HepG2 (cell line): ENCODE data around the gene MCRIP2. TPM values are rescaled to one million over a fixed set of nuclear protein-coding genes. Genes with fewer than 3 reads are reported as not detected.

Experiments used
- ATAC-seq: fragments of 200-7000 bp; cut with Tn5 transposase; 3 replicates; pipeline ENCODE4 v1.9.1; 2020; ENCODE audit warnings: mild to moderate bottlenecking, moderate library complexity
- BruUV-seq: library from RNA; stranded (reverse); fragments of 400-500 nt; replicated peaks from 2 replicates; lab custom pipeline; 2021; lab: Mats Ljungman, UMichigan
- CTCF ChIA-PET: fragments of 300-600 bp; formaldehyde crosslinking; extraction: SDS; loops from one replicate; lab custom pipeline; 2021; ENCODE audit warnings: low total read pairs, inconsistent platforms, low intra/inter-chr PET ratio; lab: Yijun Ruan, JAX
- POLR2A ChIA-PET: fragments of 350-600 bp; sonication (Branson Sonifier 250); formaldehyde crosslinking; loops from one replicate; lab custom pipeline; 2020; ENCODE audit warnings: antibody characterized with exemption, inconsistent platforms; lab: Yijun Ruan, JAX
- DNase-seq: peaks from one replicate; pipeline ENCODE4 v3.0.0-alpha.2; 2015; ENCODE audit warnings: low spot score
- FAIRE-seq: peaks from 3 replicates; lab custom pipeline; 2011; peaks lifted over from hg19 to GRCh38; lab: Jason Lieb, UNC
- H2AFZ ChIP-seq: one replicate; pipeline ENCODE4 v1.6.1; 2011; ENCODE audit warnings: low read length, inconsistent platforms
- H3K27ac ChIP-seq: fragments of 300-600 bp; 3 replicates; pipeline ENCODE4 v1.8.0; 2011; ENCODE audit warnings: mixed run types, mild to moderate bottlenecking, mixed read lengths, low read length, inconsistent platforms; ENCODE audit not compliant: insufficient read depth; ENCODE audit errors: extremely low read length
- H3K27me3 ChIP-seq, 2 experiments: fragments of 200-600 bp in 1 of 2; 2 replicates in 1 of 2; 3 replicates in 1 of 2; pipeline versions ENCODE4 v1.6.0 to v1.8.0; 2011; ENCODE audit warnings: low read length in 2 of 2, mild to moderate bottlenecking in 2 of 2, moderate library complexity in 2 of 2, inconsistent platforms in 1 of 2; ENCODE audit not compliant: insufficient read depth in 2 of 2, control insufficient read depth in 1 of 2
- H3K36me3 ChIP-seq, 2 experiments: fragments of 200-600 bp in 1 of 2; replicated peaks in 1 of 2; 2 replicates in 1 of 2; 3 replicates in 1 of 2; pipeline versions ENCODE4 v1.5.1 to v1.8.0; 2011; ENCODE audit warnings: low read length in 2 of 2, inconsistent platforms in 1 of 2; ENCODE audit not compliant: insufficient read depth in 2 of 2, control insufficient read depth in 1 of 2
- H3K4me1 ChIP-seq: 2 replicates; pipeline ENCODE4 v1.5.1; 2012; ENCODE audit warnings: low read length, inconsistent platforms; ENCODE audit not compliant: insufficient read depth
- H3K4me2 ChIP-seq: 2 replicates; pipeline ENCODE4 v1.6.0; 2011; ENCODE audit warnings: low read depth, low read length, inconsistent platforms
- H3K4me3 ChIP-seq, 3 experiments: fragments of 200-600 bp in 1 of 3; sonication (generic), shearing (Covaris generic) in 1 of 3; replicated peaks in 1 of 3; 2 replicates each; pipeline ENCODE4 v1.5.1; 2011 to 2016; ENCODE audit warnings: low read length in 3 of 3, inconsistent platforms in 2 of 3, low read depth in 2 of 3, mild to moderate bottlenecking in 2 of 3, control low read depth in 1 of 3, mixed read lengths in 1 of 3; ENCODE audit not compliant: insufficient read depth in 1 of 3
- H3K79me2 ChIP-seq: one replicate; pipeline ENCODE4 v1.6.1; 2011; ENCODE audit warnings: low read length, inconsistent platforms; ENCODE audit not compliant: insufficient read depth
- H3K9ac ChIP-seq: 2 replicates; pipeline ENCODE4 v1.6.0; 2011; ENCODE audit warnings: mild to moderate bottlenecking, low read depth, low read length, inconsistent platforms; ENCODE audit not compliant: insufficient read depth
- H3K9me3 ChIP-seq: 2 replicates; pipeline ENCODE4 v1.5.1; 2012; ENCODE audit warnings: mild to moderate bottlenecking, low read length
- H4K20me1 ChIP-seq: 2 replicates; pipeline ENCODE4 v1.6.0; 2011; ENCODE audit warnings: inconsistent platforms, mild to moderate bottlenecking, low read length, moderate library complexity; ENCODE audit not compliant: insufficient read depth
- ARNT2 ChIP-seq: sonication (generic); formaldehyde crosslinking; IDR thresholded peaks from 2 replicates; pipeline ENCODE4 v1.8.0; 2022; ENCODE audit warnings: mild to moderate bottlenecking, low read depth, missing genetic modification reagents, moderate library complexity
- CENPX ChIP-seq: sonication (generic); formaldehyde crosslinking; IDR thresholded peaks from 2 replicates; pipeline ENCODE4 v1.9.0; 2021; ENCODE audit warnings: mild to moderate bottlenecking, missing genetic modification reagents, moderate library complexity
- MIER3 ChIP-seq: IDR thresholded peaks from 2 replicates; pipeline ENCODE4 v1.6.1; 2016; ENCODE audit warnings: missing compliant biosample characterization, borderline replicate concordance
- NR0B2 ChIP-seq: sonication (generic); formaldehyde crosslinking; IDR thresholded peaks from 2 replicates; pipeline ENCODE4 v1.4.0; 2020; ENCODE audit warnings: mild to moderate bottlenecking, missing genetic modification reagents
- SALL1 ChIP-seq: sonication (generic); formaldehyde crosslinking; IDR thresholded peaks from 2 replicates; pipeline ENCODE4 v1.8.0; 2022; ENCODE audit warnings: mild to moderate bottlenecking, missing genetic modification reagents
- ZNF121 ChIP-seq: sonication (generic); formaldehyde crosslinking; IDR thresholded peaks from 2 replicates; pipeline ENCODE4 v1.5.0; 2020; ENCODE audit warnings: mild to moderate bottlenecking, missing genetic modification reagents
- ZNF274 ChIP-seq: sonication (generic); formaldehyde crosslinking; IDR thresholded peaks from 2 replicates; pipeline ENCODE4 v1.5.1; 2020; ENCODE audit warnings: mild to moderate bottlenecking, missing genetic modification reagents
- ZNF430 ChIP-seq: sonication (generic); formaldehyde crosslinking; IDR thresholded peaks from 2 replicates; pipeline ENCODE4 v1.9.0; 2021; ENCODE audit warnings: mild to moderate bottlenecking, missing genetic modification reagents
- ZNF749 ChIP-seq: sonication (generic); formaldehyde crosslinking; IDR thresholded peaks from 2 replicates; pipeline ENCODE4 v1.8.0; 2022; ENCODE audit warnings: mild to moderate bottlenecking, missing genetic modification reagents, moderate library complexity, borderline replicate concordance
- WGBS: methylation state at CpG from one replicate; pipeline ENCODE4 v1.1.6; 2017; ENCODE audit warnings: low lambda C conversion rate; 5-methylcytosine and 5-hydroxymethylcytosine counted together
- in situ Hi-C: cut with HindIII; loops from 2 replicates; pipeline ENCODE4 v1.10.0; 2017; ENCODE audit warnings: low pct_unique_long_range_greater_than_20kb; ENCODE audit not compliant: extremely low pct_ligation_motif_present
- intact Hi-C: fragments of 100-400 bp; cut with micrococcal nuclease; formaldehyde crosslinking; loops from one replicate; pipeline ENCODE4 v1.10.0; 2022; ENCODE audit not compliant: unreplicated experiment
- polyA plus RNA-seq, 8 experiments: library from polyadenylated mRNA; depleted of rRNA in 3 of 8; stranded (reverse) in 7 of 8; unstranded in 1 of 8; fragments of >200 nt; fragmentation: Illumina TruSeq in 4 of 8; extraction: Trizol in 4 of 8; gene quantifications; 2 replicates each; pipeline versions ENCODE4 v1.2.1 to v1.2.3, GENCODE V29; 2011 to 2016; ENCODE audit warnings: low read depth in 4 of 8, missing spikeins in 1 of 8, mixed read lengths in 1 of 8; ENCODE audit not compliant: insufficient read depth in 1 of 8
- total RNA-seq, 5 experiments: library from RNA; depleted of rRNA; stranded (reverse); fragments of >200 nt; fragmentation: Illumina TruSeq; extraction: Trizol; gene quantifications; 2 replicates each; pipeline ENCODE4 v1.2.3, GENCODE V29; 2016; ENCODE audit warnings: low read depth in 1 of 5
- TF ChIP-seq, protein P1 (sequence below): sonication (generic); formaldehyde crosslinking; IDR thresholded peaks from 2 replicates; pipeline ENCODE4 v1.8.1; 2023; ENCODE audit warnings: mild to moderate bottlenecking, missing genetic modification reagents
- TF ChIP-seq, protein P2 (sequence below): sonication (generic); formaldehyde crosslinking; IDR thresholded peaks from 2 replicates; pipeline ENCODE4 v1.9.0; 2021; ENCODE audit warnings: missing genetic modification reagents, borderline replicate concordance
- TF ChIP-seq, protein P3 (sequence below): sonication (generic); formaldehyde crosslinking; IDR thresholded peaks from 2 replicates; pipeline ENCODE4 v1.4.0; 2020; ENCODE audit warnings: missing genetic modification reagents

MCRIP2 gene
- total and polyA plus RNA-seq, 2 of the 13 experiments (the other 11 are each of a cell fraction or from before 2014, with no cell fraction given) = 39.6 to 76.7 TPM

DNA sequence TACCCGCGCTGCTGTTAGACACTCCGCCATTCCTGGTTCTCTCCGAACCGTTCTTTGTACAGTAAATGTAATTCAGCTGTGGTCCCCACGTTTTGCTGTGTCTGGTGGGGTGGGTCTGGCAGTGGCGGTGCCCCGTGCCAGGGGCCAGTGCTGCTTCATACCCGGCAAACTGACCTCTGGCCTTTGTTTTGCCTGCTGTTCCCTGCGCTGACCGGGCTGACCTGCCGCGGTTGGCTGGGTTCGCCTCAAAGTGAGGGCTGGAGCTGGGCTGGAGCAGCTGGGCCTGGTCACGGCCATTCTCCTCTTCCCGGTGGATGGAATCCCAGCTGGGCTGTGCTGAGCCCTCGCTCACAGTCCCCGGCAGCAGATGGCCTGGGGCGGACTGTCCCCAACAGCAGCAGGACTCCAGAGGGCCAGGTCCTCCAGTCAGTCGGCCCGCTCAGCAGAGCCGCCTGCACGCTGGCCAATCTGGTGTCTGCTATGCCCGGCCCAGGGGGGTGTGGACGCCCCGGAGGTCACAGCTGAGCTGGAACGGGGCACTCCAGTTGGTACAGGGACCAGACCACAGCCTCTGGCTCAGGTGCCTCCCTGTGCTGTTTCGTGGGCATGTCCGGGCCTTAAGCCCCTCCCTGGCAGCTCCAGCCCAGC lies 12.3 kb upstream of the MCRIP2 start (continued):
- TF ChIP-seq CENPX (CRISPR knock-in tag) = no peak
- TF ChIP-seq MIER3 (CRISPR knock-in tag) = no peak
- peak; percentile 22 for TF ChIP-seq ZNF274 (CRISPR knock-in tag)
- TF ChIP-seq SALL1 (CRISPR knock-in tag) = peak; percentile 23; the same call in 1 of the 2 replicates
- 0 out of 2 replicates have a peak, but pooled peaks have one; percentile 14 for TF ChIP-seq NR0B2 (CRISPR knock-in tag)
- TF ChIP-seq, protein P1, sequence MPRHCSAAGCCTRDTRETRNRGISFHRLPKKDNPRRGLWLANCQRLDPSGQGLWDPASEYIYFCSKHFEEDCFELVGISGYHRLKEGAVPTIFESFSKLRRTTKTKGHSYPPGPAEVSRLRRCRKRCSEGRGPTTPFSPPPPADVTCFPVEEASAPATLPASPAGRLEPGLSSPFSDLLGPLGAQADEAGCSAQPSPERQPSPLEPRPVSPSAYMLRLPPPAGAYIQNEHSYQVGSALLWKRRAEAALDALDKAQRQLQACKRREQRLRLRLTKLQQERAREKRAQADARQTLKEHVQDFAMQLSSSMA (CRISPR knock-in tag) = no peak
- 0 out of 2 replicates have a peak, but pooled peaks have one; percentile 38 for TF ChIP-seq ARNT2 (CRISPR knock-in tag)
- 0 out of 2 replicates have a peak, but pooled peaks have one; percentile 14 for TF ChIP-seq ZNF121 (CRISPR knock-in tag)

- Histone ChIP-seq H3K27ac (peak overlapping the region; percentile 71), H3K27me3 (no peaks in the 10 kb centered on the region), H3K79me2 (no peaks in the 10 kb centered on the region), H3K4me1 (peaks cover 25% of the 10 kb centered on the region), H3K9ac (peak overlapping the region; percentile 67), H3K4me3 (peak overlapping the region; percentile 58 to 74 (median 63)), H3K9me3 (no peaks in the 10 kb centered on the region), H3K36me3 (peaks cover 4% of the 10 kb centered on the region in 2 experiments; a peak in 2 of 5 replicates), H4K20me1 (no peaks in the 10 kb centered on the region), H2AFZ (no peak overlapping the region), H3K4me2 (peak overlapping the region; percentile 95)
- no peak for DNase-seq
- WGBS = 0% methylated on average over 4 of the region's 11 CpGs
- in situ Hi-C loops = no loop called here
- peak; percentile 56 for FAIRE-seq
- intact Hi-C loops = no loop called here
- BruUV-seq = no TSS peak
- peak; percentile 19 for ATAC-seq
- ChIA-PET CTCF (no interaction called here), POLR2A (interaction anchor here (1.0 to 1.5 kb wide), 2 partner anchors 18 to 42 kb away, joined by 3 to 5 read pairs; no protein-coding TSS in a partner anchor)
- no peak for TF ChIP-seq ZNF430 (CRISPR knock-in tag)
- TF ChIP-seq, protein P2, sequence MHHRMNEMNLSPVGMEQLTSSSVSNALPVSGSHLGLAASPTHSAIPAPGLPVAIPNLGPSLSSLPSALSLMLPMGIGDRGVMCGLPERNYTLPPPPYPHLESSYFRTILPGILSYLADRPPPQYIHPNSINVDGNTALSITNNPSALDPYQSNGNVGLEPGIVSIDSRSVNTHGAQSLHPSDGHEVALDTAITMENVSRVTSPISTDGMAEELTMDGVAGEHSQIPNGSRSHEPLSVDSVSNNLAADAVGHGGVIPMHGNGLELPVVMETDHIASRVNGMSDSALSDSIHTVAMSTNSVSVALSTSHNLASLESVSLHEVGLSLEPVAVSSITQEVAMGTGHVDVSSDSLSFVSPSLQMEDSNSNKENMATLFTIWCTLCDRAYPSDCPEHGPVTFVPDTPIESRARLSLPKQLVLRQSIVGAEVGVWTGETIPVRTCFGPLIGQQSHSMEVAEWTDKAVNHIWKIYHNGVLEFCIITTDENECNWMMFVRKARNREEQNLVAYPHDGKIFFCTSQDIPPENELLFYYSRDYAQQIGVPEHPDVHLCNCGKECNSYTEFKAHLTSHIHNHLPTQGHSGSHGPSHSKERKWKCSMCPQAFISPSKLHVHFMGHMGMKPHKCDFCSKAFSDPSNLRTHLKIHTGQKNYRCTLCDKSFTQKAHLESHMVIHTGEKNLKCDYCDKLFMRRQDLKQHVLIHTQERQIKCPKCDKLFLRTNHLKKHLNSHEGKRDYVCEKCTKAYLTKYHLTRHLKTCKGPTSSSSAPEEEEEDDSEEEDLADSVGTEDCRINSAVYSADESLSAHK (CRISPR knock-in tag) = no peak
- no peak for TF ChIP-seq ZNF749
- TF ChIP-seq, protein P3, sequence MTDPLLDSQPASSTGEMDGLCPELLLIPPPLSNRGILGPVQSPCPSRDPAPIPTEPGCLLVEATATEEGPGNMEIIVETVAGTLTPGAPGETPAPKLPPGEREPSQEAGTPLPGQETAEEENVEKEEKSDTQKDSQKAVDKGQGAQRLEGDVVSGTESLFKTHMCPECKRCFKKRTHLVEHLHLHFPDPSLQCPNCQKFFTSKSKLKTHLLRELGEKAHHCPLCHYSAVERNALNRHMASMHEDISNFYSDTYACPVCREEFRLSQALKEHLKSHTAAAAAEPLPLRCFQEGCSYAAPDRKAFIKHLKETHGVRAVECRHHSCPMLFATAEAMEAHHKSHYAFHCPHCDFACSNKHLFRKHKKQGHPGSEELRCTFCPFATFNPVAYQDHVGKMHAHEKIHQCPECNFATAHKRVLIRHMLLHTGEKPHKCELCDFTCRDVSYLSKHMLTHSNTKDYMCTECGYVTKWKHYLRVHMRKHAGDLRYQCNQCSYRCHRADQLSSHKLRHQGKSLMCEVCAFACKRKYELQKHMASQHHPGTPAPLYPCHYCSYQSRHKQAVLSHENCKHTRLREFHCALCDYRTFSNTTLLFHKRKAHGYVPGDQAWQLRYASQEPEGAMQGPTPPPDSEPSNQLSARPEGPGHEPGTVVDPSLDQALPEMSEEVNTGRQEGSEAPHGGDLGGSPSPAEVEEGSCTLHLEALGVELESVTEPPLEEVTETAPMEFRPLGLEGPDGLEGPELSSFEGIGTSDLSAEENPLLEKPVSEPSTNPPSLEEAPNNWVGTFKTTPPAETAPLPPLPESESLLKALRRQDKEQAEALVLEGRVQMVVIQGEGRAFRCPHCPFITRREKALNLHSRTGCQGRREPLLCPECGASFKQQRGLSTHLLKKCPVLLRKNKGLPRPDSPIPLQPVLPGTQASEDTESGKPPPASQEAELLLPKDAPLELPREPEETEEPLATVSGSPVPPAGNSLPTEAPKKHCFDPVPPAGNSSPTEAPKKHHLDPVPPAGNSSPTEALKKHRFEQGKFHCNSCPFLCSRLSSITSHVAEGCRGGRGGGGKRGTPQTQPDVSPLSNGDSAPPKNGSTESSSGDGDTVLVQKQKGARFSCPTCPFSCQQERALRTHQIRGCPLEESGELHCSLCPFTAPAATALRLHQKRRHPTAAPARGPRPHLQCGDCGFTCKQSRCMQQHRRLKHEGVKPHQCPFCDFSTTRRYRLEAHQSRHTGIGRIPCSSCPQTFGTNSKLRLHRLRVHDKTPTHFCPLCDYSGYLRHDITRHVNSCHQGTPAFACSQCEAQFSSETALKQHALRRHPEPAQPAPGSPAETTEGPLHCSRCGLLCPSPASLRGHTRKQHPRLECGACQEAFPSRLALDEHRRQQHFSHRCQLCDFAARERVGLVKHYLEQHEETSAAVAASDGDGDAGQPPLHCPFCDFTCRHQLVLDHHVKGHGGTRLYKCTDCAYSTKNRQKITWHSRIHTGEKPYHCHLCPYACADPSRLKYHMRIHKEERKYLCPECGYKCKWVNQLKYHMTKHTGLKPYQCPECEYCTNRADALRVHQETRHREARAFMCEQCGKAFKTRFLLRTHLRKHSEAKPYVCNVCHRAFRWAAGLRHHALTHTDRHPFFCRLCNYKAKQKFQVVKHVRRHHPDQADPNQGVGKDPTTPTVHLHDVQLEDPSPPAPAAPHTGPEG (CRISPR knock-in tag) = no peak
These were observed 11.8 kb upstream of the MCRIP2 start for GRCh38 chr16:629833-630248.
